Stimulated activated CD8-positive, alpha-beta memory T cell treated with anti-CD3 and anti-CD28 coated beads, Interleukin-15, amount 100 ng/mL, for 1 hour (primary cell): ENCODE results near the gene ZNF214.
"Not testable (repeated sequence)": the region's sequence is repeated elsewhere in the genome, so short reads cannot be mapped to it uniquely, and the experiment has no call there.

Experiments
- DNase-seq: peaks from one replicate; pipeline ENCODE4 v3.0.0-alpha.2; 2020; ENCODE audit warnings: low read depth

The ZNF214 gene

DNA sequence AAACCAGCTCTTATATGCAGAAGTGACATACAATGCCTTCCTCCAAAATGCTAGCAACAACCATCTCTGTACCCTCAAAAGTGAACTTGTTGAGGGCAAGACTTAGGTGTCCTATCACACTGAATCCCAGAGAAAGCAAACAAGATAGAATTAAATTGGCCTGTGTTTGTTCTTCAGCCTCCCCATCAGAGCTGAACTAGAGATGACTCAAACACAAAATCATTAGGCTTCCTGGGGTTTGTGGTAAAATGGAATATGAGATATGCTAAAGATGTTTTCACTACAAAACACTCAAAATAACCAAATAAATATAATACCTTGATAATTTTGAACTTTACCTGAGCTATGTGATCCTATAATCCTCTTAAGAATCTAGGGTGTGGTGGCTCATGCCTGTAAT is 31.6 kb downstream of the ZNF214 start:
- DNase-seq: no peak

DNA sequence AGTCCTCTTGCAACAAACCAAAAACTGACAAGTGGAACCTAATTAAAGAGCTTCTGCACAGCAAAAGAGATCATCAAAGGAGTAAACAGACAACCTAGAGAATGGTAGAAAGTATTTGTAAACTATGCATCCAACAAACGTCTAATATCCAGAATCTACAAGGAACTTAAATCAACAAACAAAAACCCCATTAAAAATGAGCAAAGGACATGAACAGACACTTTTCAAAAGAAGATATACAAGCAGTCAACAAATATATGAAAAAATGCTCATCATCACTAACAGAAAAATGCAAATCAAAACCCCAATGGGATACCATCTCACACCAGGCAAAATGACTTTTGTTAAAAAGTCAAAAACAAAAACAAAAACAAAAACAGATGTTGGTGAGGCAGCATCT is 33.7 kb downstream of the ZNF214 start:
- DNase-seq: no peak

DNA sequence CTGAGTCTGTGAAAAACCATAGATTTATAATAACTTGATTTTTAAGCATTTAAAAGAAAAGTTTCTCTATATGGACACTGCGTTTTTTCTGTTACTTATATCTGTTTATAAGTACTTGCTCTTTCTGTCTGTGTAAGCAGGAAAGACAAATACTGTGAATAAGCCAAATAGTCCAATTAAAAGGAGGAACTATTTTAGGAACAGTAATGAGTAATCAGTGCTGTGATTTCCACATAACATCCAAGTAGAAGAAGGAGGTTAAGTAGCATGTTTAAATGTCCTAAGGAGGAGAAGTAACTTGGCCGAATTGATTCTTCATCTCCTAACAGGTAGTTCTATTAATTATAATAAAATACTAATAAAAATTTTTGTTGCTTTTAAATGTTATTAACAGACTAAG is 40.8 kb downstream of the ZNF214 start:
- no peak for DNase-seq

DNA sequence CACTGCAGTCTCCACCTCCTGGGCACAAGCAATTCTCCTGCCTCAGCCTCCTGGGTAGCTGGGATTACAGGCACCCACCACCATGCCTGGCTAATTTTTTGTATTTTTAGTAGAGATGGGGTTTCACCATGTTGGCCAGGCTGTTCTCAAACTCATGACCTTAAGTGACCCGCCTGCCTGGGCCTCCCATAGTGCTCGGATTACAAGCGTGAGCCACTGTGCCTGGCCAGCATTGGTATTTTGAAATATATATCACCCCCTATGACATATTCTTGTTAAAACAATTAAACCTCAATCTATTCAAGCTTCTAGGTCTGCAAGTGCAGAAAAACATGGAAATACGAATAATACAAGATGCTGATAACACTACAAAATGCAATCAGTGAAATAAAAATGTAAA is 50.3 kb downstream of the ZNF214 start:
- not testable (repeated sequence) for DNase-seq

DNA sequence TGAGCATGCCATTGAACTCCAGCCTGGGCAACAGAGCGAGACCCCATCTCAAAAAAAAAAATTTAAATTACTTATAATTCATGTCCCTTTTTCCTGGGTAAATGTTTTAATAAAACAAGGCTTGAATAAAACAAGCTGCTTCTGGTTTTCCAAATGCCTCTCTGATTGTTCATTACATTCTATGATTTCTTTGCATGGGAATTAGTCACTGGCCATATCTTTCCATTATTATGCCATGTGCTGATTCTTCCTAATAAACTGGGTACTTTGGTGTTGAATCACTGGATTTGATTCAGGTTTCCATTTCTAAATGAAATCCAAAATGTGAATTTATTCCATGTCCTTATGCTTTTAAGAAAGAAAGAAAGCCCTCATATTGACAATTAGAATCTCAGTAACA is 51.3 kb downstream of the ZNF214 start:
- DNase-seq: no peak

DNA sequence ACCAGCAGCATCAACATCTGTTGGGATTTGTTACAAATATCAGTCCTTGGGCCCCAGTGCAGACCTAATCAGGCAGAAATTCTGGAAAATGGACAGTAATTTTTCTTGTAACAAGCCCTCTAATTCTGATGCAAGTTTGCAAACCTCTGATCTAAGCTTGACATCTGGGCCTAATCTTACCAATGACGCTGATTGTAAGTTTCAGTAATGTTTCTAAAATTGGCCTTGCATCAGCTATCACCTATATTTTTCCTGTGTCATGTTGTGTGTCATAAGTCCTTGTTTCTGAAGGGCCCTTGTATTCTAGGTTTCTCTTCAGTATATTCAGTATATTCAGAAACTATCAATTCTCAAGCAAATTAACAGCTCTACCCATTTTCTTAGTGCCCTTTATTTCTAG is 57.5 kb downstream of the ZNF214 start:
- no peak for DNase-seq

DNA sequence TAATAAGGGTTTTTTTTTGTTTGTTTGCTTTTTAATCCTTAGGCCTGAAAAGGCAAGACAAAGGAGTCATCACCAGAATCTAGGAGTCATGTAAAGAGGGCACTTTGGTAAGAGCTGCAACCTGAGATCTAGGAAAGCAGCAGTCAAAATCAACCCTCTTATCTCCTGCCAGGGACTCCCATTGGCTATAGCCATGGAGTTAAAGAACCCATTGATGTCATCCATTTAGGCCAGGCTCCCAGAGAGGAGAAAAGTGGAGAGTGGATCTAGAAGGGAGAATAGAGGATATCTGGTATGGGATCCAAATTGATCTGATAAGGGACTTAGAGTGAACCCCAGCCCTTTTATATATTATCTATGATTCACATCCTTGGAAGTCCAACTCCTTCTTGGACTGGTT is 58.0 kb downstream of the ZNF214 start:
- no peak for DNase-seq

DNA sequence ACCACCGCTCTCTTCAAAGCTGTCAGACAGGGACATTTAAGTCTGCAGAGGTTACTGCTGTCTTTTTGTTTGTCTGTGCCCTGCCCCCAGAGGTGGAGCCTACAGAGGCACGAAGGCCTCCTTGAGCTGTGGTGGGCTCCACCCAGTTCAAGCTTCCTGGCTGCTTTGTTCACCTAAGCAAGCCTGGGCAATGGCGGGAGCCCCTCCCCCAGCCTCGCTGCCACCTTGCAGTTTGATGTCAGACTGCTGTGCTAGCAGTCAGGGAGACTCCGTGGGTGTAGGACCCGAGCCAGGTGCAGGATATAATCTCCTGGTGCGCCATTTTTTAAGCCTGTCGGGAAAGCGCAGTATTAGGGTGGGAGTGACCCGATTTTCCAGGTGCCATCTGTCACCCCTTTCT is 65.9 kb downstream of the ZNF214 start:
- not testable (repeated sequence) for DNase-seq
